Epidermal melanocyte (primary cell): ENCODE results near the gene RHEB.

Experiments
- DNase-seq: peaks from one replicate; pipeline ENCODE4 v3.0.0; 2011; ENCODE audit warnings: low spot score; ENCODE audit not compliant: insufficient read length

RHEB gene

GRCh38 chr7:151416112-151416940 lies 103.4 kb downstream of the RHEB start:
- DNase-seq = no peak
